ENCODE data around the gene HOXB1. TPM values are rescaled to one million over a fixed set of nuclear protein-coding genes. Genes with fewer than 3 reads are reported as not detected.

The HOXB1 gene
- total RNA-seq (ENCODE audit: low replicate concordance) = not detected in 2 replicates

- H3K4me1 Mint-ChIP-seq = peaks cover 2% of the 10 kb centered on the region
Measured at GRCh38 chr17:48530887-48531272, at the start of gene HOXB1. TSS of gene HOXB1 (minus strand) at chr17:48531011. CDS start at chr17:48530904, 107 bp downstream.

GRCh38 chr17:48579760-48580554, 49.1 kb upstream of the HOXB1 start:
- no peaks in the 10 kb centered on the region for H3K36me3 ChIP-seq
- H3K9me3 Mint-ChIP-seq = peaks cover 15% of the 10 kb centered on the region
- no peaks in the 10 kb centered on the region for H3K4me1 ChIP-seq
- no peak overlapping the region for H3K4me3 Mint-ChIP-seq
- no peaks in the 10 kb centered on the region for H3K36me3 Mint-ChIP-seq
- H2AFZ ChIP-seq (replicated peaks) = no peak overlapping the region
- no peaks in the 10 kb centered on the region for H3K79me2 ChIP-seq (ENCODE audit: low read depth)
- no peak overlapping the region for H3K4me3 ChIP-seq
- TF ChIP-seq EZH2 (IDR thresholded peaks at IDR 0.05) (peak; percentile 55), EZH2phosphoT487 (IDR thresholded peaks at IDR 0.05) (no peak)
- no peak overlapping the region for H3K9ac ChIP-seq
- H3K27me3 Mint-ChIP-seq (ENCODE audit: insufficient read depth, low read depth) = peaks cover 93% of the 10 kb centered on the region
- H3K9me3 ChIP-seq (ENCODE audit: low read depth) = no peaks in the 10 kb centered on the region
- H4K20me1 ChIP-seq (ENCODE audit: low read depth) = peaks cover 93% of the 10 kb centered on the region
- DNase-seq (ENCODE audit: low spot score) = no peak
- no peaks in the 10 kb centered on the region for H3K4me1 Mint-ChIP-seq
- no peak overlapping the region for H3K4me2 ChIP-seq
- no peak overlapping the region for H3K27ac Mint-ChIP-seq
- H3K27me3 ChIP-seq = peaks cover 100% of the 10 kb centered on the region
- H3F3A ChIP-seq (ENCODE audit: low read depth) = peaks cover 4% of the 10 kb centered on the region
- H3K27ac ChIP-seq = no peak overlapping the region

More at GRCh38 chr17:48530887-48531272, at the start of gene HOXB1:
- Histone ChIP-seq H2AFZ (replicated peaks) (no peak within 1 kb of the TSS), H3K27ac (no peak within 1 kb of the TSS), H3K36me3 (no peaks in the 10 kb centered on the region), H3K4me1 (no peaks in the 10 kb centered on the region), H3K4me3 (no peak within 1 kb of the TSS), H4K20me1 (ENCODE audit: low read depth) (peaks cover 58% of the 10 kb centered on the region), H3K9ac (no peak within 1 kb of the TSS), H3K79me2 (ENCODE audit: low read depth) (no peaks in the 10 kb centered on the region), H3K9me3 (ENCODE audit: low read depth) (no peaks in the 10 kb centered on the region), H3K27me3 (peaks cover 100% of the 10 kb centered on the region), H3K4me2 (no peak within 1 kb of the TSS), H3F3A (ENCODE audit: low read depth) (peaks cover 5% of the 10 kb centered on the region)
- H3K27me3 Mint-ChIP-seq (ENCODE audit: insufficient read depth, low read depth) = peaks cover 86% of the 10 kb centered on the region
- H3K9me3 Mint-ChIP-seq = peaks cover 7% of the 10 kb centered on the region
- H3K36me3 Mint-ChIP-seq = no peaks in the 10 kb centered on the region
- H3K4me3 Mint-ChIP-seq = no peak within 1 kb of the TSS
- DNase-seq (ENCODE audit: low spot score) = no peak
- TF ChIP-seq EZH2phosphoT487 (IDR thresholded peaks at IDR 0.05) (peak; percentile 32), CTCF (IDR thresholded peaks at IDR 0.05) (no peak), EZH2 (IDR thresholded peaks at IDR 0.05) (peak; percentile 61)
- H3K27ac Mint-ChIP-seq = no peak within 1 kb of the TSS

- peaks cover 4% of the 10 kb centered on the region for H3F3A ChIP-seq (ENCODE audit: low read depth)
- H3K4me3 Mint-ChIP-seq = peak overlapping the region; percentile 41
- H3K9ac ChIP-seq = no peak overlapping the region
- no peak overlapping the region for H3K27ac ChIP-seq
- H3K4me1 Mint-ChIP-seq = no peaks in the 10 kb centered on the region
- H4K20me1 ChIP-seq (ENCODE audit: low read depth) = peaks cover 93% of the 10 kb centered on the region
- H3K27ac Mint-ChIP-seq = no peak overlapping the region
- TF ChIP-seq EZH2 (IDR thresholded peaks at IDR 0.05) = peak; percentile 79
- no peak for TF ChIP-seq CTCF (IDR thresholded peaks at IDR 0.05)
- H3K4me1 ChIP-seq = no peaks in the 10 kb centered on the region
- H3K27me3 Mint-ChIP-seq (ENCODE audit: insufficient read depth, low read depth) = peaks cover 93% of the 10 kb centered on the region
- peaks cover 100% of the 10 kb centered on the region for H3K27me3 ChIP-seq
- H2AFZ ChIP-seq (replicated peaks) = no peak overlapping the region
- H3K36me3 Mint-ChIP-seq = no peaks in the 10 kb centered on the region
- no peak overlapping the region for H3K4me2 ChIP-seq
- no peaks in the 10 kb centered on the region for H3K9me3 ChIP-seq (ENCODE audit: low read depth)
- H3K36me3 ChIP-seq = no peaks in the 10 kb centered on the region
- peaks cover 15% of the 10 kb centered on the region for H3K9me3 Mint-ChIP-seq
- H3K4me3 ChIP-seq = no peak overlapping the region
- DNase-seq (ENCODE audit: low spot score) = no peak
- no peaks in the 10 kb centered on the region for H3K79me2 ChIP-seq (ENCODE audit: low read depth)
Measured at GRCh38 chr17:48579471-48579759, 48.6 kb upstream of the HOXB1 start.
